Measurements from ENCODE around the gene SLC6A18. TPM values are rescaled to one million over a fixed set of nuclear protein-coding genes. Genes with fewer than 3 reads are reported as not detected.

Gene SLC6A18
- total and polyA plus RNA-seq, 2 of the 4 experiments (the other 2 are of a cell fraction): not detected

DNA sequence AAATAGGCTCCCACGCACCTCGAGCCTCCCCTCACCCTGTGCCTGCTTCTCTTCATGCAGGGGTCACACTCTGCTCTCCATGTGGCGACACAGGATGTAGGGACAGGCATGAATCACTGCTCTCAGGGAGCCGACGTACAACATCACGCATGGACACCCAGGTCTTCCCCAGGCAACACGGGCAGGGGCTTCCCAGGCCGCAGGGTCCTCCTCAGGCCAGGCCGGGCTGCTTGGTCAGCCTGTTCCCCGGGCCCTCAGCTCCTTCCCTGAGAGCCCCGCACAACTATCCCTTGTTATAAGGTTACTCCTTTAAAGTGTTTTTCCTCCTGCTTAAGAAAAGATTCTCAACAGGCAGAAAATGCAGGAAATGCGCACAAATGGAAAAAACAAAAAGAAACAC is 1.1 kb downstream of the SLC6A18 start:
- peak overlapping the region; percentile 11 for H2AFZ ChIP-seq (replicated peaks; ENCODE audit: low read length, poor library complexity)
- dilution Hi-C loops (cut with HindIII; ENCODE audit: low sequenced_read_pairs, unreplicated experiment) (no loop called here), intact Hi-C loops (cut with micrococcal nuclease) (no loop called here), in situ Hi-C loops (cut with MboI; ENCODE audit: low sequenced_read_pairs) (no loop called here)
- no peak overlapping the region for H2BK5ac ChIP-seq (ENCODE audit: low read depth, low read length, poor library complexity, severe bottlenecking)
- H2AK5ac ChIP-seq (ENCODE audit: low read depth, low read length): no peak overlapping the region
- H3K18ac ChIP-seq (ENCODE audit: low read depth, low read length): no peak overlapping the region
- no peaks in the 10 kb centered on the region; the same call in 1 of the 2 replicates for H3K4me1 ChIP-seq (ENCODE audit: control insufficient read depth, insufficient read depth, low read length)
- no peaks in the 10 kb centered on the region for H3K36me3 ChIP-seq (ENCODE audit: control insufficient read depth, insufficient read depth, low read length)
- H3K9me1 ChIP-seq (ENCODE audit: insufficient read depth, low read length): no peaks in the 10 kb centered on the region
- H3K56ac ChIP-seq (ENCODE audit: extremely low read depth, insufficient read depth, low read length): no peak overlapping the region
- no peak overlapping the region for H3K14ac ChIP-seq (replicated peaks; ENCODE audit: low read depth, low read length)
- H4K8ac ChIP-seq (ENCODE audit: low read depth in 2 of 2, low read length in 2 of 2): no peak overlapping the region
- no peak overlapping the region for H3K27ac ChIP-seq (ENCODE audit: insufficient read depth, low read length)
- ATAC-seq (ENCODE audit: low read depth) (no peak), DNase-seq (no peak)
- peaks cover 2% of the 10 kb centered on the region; the same call in 1 of the 2 replicates for H3K27me3 ChIP-seq (ENCODE audit: control insufficient read depth, insufficient read depth, low read length)
- no peak overlapping the region for H2BK120ac ChIP-seq (ENCODE audit: low read depth, low read length)
- ChIA-PET POLR2A (ENCODE audit: unreplicated experiment) (no interaction called here), CTCF (no interaction called here)
- no peaks in the 10 kb centered on the region for H4K20me1 ChIP-seq (ENCODE audit: insufficient read depth, low read length)
- H3K79me1 ChIP-seq (ENCODE audit: low read depth in 1 of 2, low read length in 2 of 2): no peaks in the 10 kb centered on the region
- no TSS peak for BruUV-seq (replicated peaks)
- H3K23ac ChIP-seq (ENCODE audit: low read depth, low read length): no peak overlapping the region
- H4K5ac ChIP-seq (ENCODE audit: low read depth, low read length): no peak overlapping the region
- no peak overlapping the region for H3K9ac ChIP-seq (ENCODE audit: low read depth, low read length)
- H3K4me3 ChIP-seq (ENCODE audit: insufficient read depth, low read depth, low read length): no peak overlapping the region
- H2AK9ac ChIP-seq (replicated peaks; ENCODE audit: low read depth, low read length, poor library complexity): no peak overlapping the region
- no peak overlapping the region for H3K4me2 ChIP-seq (ENCODE audit: low read depth, low read length)
- no peaks in the 10 kb centered on the region; the same call in none of the 2 replicates for H3K9me3 ChIP-seq (ENCODE audit: control insufficient read depth, insufficient read depth, low read length)
- H3K4ac ChIP-seq (ENCODE audit: low read depth, low read length): no peak overlapping the region
- no peak overlapping the region for H2BK15ac ChIP-seq (ENCODE audit: low read depth, low read length)
- no peak overlapping the region for H2BK20ac ChIP-seq (ENCODE audit: low read depth, low read length)
- H4K91ac ChIP-seq (ENCODE audit: insufficient read depth, low read depth, low read length): no peak overlapping the region
- TF ChIP-seq BHLHE40 (IDR thresholded peaks at IDR 0.05; ENCODE audit: low read depth, low read length) (no peak), MAFK (IDR thresholded peaks at IDR 0.05; ENCODE audit: low read depth, low read length) (no peak), MXI1 (IDR thresholded peaks at IDR 0.05; ENCODE audit: borderline replicate concordance, low read depth, low read length) (no peak), POLR2A (IDR thresholded peaks at IDR 0.05; ENCODE audit: low read depth, low read length) (no peak), SMC3 (IDR thresholded peaks at IDR 0.05; ENCODE audit: low read depth, low read length) (no peak), MAZ (IDR thresholded peaks at IDR 0.05; ENCODE audit: borderline replicate concordance, low read depth, low read length) (no peak)
- TF ChIP-seq, protein P1, sequence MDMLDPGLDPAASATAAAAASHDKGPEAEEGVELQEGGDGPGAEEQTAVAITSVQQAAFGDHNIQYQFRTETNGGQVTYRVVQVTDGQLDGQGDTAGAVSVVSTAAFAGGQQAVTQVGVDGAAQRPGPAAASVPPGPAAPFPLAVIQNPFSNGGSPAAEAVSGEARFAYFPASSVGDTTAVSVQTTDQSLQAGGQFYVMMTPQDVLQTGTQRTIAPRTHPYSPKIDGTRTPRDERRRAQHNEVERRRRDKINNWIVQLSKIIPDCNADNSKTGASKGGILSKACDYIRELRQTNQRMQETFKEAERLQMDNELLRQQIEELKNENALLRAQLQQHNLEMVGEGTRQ (IDR thresholded peaks at IDR 0.05; ENCODE audit: low read depth, low read length): no peak
- TF ChIP-seq, protein P2, sequence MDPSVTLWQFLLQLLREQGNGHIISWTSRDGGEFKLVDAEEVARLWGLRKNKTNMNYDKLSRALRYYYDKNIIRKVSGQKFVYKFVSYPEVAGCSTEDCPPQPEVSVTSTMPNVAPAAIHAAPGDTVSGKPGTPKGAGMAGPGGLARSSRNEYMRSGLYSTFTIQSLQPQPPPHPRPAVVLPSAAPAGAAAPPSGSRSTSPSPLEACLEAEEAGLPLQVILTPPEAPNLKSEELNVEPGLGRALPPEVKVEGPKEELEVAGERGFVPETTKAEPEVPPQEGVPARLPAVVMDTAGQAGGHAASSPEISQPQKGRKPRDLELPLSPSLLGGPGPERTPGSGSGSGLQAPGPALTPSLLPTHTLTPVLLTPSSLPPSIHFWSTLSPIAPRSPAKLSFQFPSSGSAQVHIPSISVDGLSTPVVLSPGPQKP (IDR thresholded peaks at IDR 0.05; ENCODE audit: borderline replicate concordance, low read depth, low read length): no peak
- WGBS, 2 experiments (ENCODE audit: extremely low coverage in 2 of 2, insufficient read length in 1 of 2): 59% methylated on average over 3 of the region's 12 CpGs; no CpG with 5 or more reads in 1 of the 2 experiments
